ENCODE results near the gene HTR7.

- no peak for TF ChIP-seq CTCF (IDR thresholded peaks at IDR 0.05)
- no peak for TF ChIP-seq POLR2A (IDR thresholded peaks at IDR 0.05; ENCODE audit: low read depth)
Observed at GRCh38 chr10:90780488-90780887, 77.4 kb downstream of the HTR7 start.
